Measurements from ENCODE around the gene GTF3C1. TPM values are rescaled to one million over a fixed set of nuclear protein-coding genes. Genes with fewer than 3 reads are reported as not detected.

Gene GTF3C1
- total and polyA plus RNA-seq, 2 of the 13 experiments (the other 11 are each of a cell fraction or from before 2014, with no cell fraction given) = 29.2 to 72.7 TPM

- Histone ChIP-seq H3K79me2 (ENCODE audit: insufficient read depth, low read length) (no peaks in the 10 kb centered on the region), H3K27me3 (ENCODE audit: control insufficient read depth in 1 of 2, insufficient read depth in 2 of 2, low read length in 2 of 2) (peaks cover 0 to 13% of the 10 kb centered on the region in 2 experiments; a peak in 2 of 5 replicates), H3K4me2 (ENCODE audit: low read depth, low read length) (no peak overlapping the region), H3K27ac (ENCODE audit: extremely low read length, insufficient read depth, low read length) (no peak overlapping the region), H3K4me3 (replicated peaks in 1 of 3; ENCODE audit: insufficient read depth in 1 of 3, low read depth in 2 of 3, low read length in 3 of 3) (no peak overlapping the region), H3K36me3 (replicated peaks in 1 of 2; ENCODE audit: control insufficient read depth in 1 of 2, insufficient read depth in 2 of 2, low read length in 2 of 2) (no peaks in the 10 kb centered on the region), H3K4me1 (ENCODE audit: insufficient read depth, low read length) (0 out of 2 replicates have a peak, but pooled peaks cover 10% of the 10 kb centered on the region), H3K9ac (ENCODE audit: insufficient read depth, low read depth, low read length) (no peak overlapping the region), H3K9me3 (ENCODE audit: low read length) (peaks cover 22% of the 10 kb centered on the region), H2AFZ (ENCODE audit: low read length) (no peak overlapping the region), H4K20me1 (ENCODE audit: insufficient read depth, low read length) (no peaks in the 10 kb centered on the region)
- FAIRE-seq = no peak
- no TSS peak for BruUV-seq (replicated peaks)
- DNase-seq (ENCODE audit: low spot score) = no peak
- 21% methylated on average over 1 of the region's 1 CpG for WGBS (ENCODE audit: low lambda C conversion rate)
- intact Hi-C loops (cut with micrococcal nuclease; ENCODE audit: unreplicated experiment) = no loop called here
- TF ChIP-seq MXD4 (CRISPR knock-in tag; IDR thresholded peaks at IDR 0.05) = no peak
- TF ChIP-seq ZNF775 (CRISPR knock-in tag; IDR thresholded peaks at IDR 0.05; ENCODE audit: borderline replicate concordance) = no peak
- no peak for TF ChIP-seq ARNTL (CRISPR knock-in tag; IDR thresholded peaks at IDR 0.05)
- no peak for TF ChIP-seq MYPOP (CRISPR knock-in tag; IDR thresholded peaks at IDR 0.05)
- TF ChIP-seq CREB3 (CRISPR knock-in tag; IDR thresholded peaks at IDR 0.05) = no peak
- no peak for TF ChIP-seq NCOA1 (CRISPR knock-in tag; IDR thresholded peaks at IDR 0.05)
- no peak for TF ChIP-seq ZNF510 (CRISPR knock-in tag; IDR thresholded peaks at IDR 0.05; ENCODE audit: low read depth)
- no peak for TF ChIP-seq YY1 (IDR thresholded peaks at IDR 0.05; ENCODE audit: insufficient read depth, insufficient replicate concordance, low read depth, low read length)
- no peak for TF ChIP-seq MED8 (CRISPR knock-in tag; IDR thresholded peaks at IDR 0.05; ENCODE audit: insufficient replicate concordance)
- no peak for TF ChIP-seq ZNF383 (CRISPR knock-in tag; IDR thresholded peaks at IDR 0.05; ENCODE audit: borderline replicate concordance)
- TF ChIP-seq SAP130 (CRISPR knock-in tag; IDR thresholded peaks at IDR 0.05; ENCODE audit: low read depth) = no peak
- TF ChIP-seq MEIS2 (CRISPR knock-in tag; IDR thresholded peaks at IDR 0.05) = no peak
- TF ChIP-seq MYNN (CRISPR knock-in tag; IDR thresholded peaks at IDR 0.05; ENCODE audit: low read depth) = no peak
- TF ChIP-seq PREB (CRISPR knock-in tag; IDR thresholded peaks at IDR 0.05) = no peak
- TF ChIP-seq FOXK1 (CRISPR knock-in tag; IDR thresholded peaks at IDR 0.05; ENCODE audit: borderline replicate concordance, low read depth) = no peak
- TF ChIP-seq HINFP (CRISPR knock-in tag; IDR thresholded peaks at IDR 0.05; ENCODE audit: low read depth) = no peak
- in situ Hi-C loops (cut with HindIII; ENCODE audit: extremely low pct_ligation_motif_present, low pct_unique_long_range_greater_than_20kb) = no loop called here
- ChIA-PET CTCF (ENCODE audit: low intra/inter-chr PET ratio, low total read pairs) (no interaction called here), POLR2A (no interaction called here)
- ATAC-seq = no peak
These were observed 123.8 kb downstream of the GTF3C1 start for GRCh38 chr16:27425961-27426360.

All from HepG2 (cell line).